22Rv1 (cell line): ENCODE results near the gene HAGH.

ENCODE experiments used
- H3K27ac ChIP-seq: fragments of 450-650 bp; 2 replicates; pipeline ENCODE4 v1.5.1; 2017
- CTCF ChIP-seq: fragments of 450-650 bp; IDR thresholded peaks from 2 replicates; pipeline ENCODE4 v1.5.1; 2017; ENCODE audit warnings: mild to moderate bottlenecking
- ZFX ChIP-seq: fragments of 450-650 bp; IDR thresholded peaks from 2 replicates; pipeline ENCODE4 v1.6.1; 2017; ENCODE audit warnings: antibody characterized with exemption, borderline replicate concordance

HAGH gene

GRCh38 chr16:1773703-1774447, 52.8 kb downstream of the HAGH start:
- peak overlapping the region; percentile 97 for H3K27ac ChIP-seq
- TF ChIP-seq ZFX (no peak), CTCF (peak; percentile 72)

DNA sequence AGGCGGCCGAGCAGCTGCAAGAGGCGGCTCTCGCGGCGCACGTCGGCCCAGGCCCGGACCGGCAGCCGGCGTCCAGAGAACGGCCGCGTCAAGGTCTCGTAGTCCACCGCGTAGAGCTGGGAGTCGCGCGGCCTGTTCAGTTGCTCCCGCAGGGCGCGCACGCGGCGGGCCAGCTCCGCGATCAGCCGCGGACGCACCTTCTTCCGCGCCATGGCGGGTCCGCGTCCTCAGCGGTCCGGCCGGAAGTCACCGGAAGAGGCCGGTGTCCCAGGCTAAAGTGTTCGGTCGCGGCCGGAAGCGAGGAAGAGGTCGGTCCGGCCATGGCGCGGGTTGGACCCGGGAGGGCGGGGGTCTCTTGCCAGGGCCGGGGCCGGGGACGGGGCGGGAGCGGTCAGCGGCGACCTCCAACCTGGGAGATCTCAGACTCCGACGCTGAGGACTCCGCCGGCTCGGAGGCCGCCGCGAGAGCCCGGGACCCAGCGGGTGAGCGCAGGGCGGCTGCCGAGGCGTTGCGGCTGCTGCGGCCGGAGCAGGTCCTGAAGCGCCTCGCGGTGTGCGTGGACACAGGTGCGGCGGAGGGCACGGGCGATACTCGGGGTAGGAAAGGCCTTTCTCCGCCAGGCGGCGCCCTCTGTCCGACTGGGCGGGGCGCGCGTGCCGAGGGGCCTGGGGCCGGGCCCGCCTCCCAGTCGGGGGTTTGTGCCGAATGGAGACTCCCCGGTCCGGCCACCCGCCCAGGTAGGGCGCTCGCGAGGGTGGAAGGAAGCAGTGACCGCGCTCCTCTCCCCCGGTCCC, 53.5 kb downstream of the HAGH start, which contains the start of gene MRPS34:
TSS of gene MRPS34 (minus strand) at position 227 of the 795 bp plus-strand sequence. CDS start at position 212, 15 bp downstream.
- H3K27ac ChIP-seq: peak within 1 kb of the TSS; percentile 97
- TF ChIP-seq ZFX (no peak), CTCF (peak; percentile 94)

GRCh38 chr16:1772362-1772907, 54.2 kb downstream of the HAGH start, which contains the start of gene EME2:
EME2 (plus strand) TSS chr16:1772810; CDS start chr16:1773228, 418 bp downstream.
- no peak for TF ChIP-seq ZFX
- TF ChIP-seq CTCF: no peak
- H3K27ac ChIP-seq: peak within 1 kb of the TSS; percentile 97

DNA sequence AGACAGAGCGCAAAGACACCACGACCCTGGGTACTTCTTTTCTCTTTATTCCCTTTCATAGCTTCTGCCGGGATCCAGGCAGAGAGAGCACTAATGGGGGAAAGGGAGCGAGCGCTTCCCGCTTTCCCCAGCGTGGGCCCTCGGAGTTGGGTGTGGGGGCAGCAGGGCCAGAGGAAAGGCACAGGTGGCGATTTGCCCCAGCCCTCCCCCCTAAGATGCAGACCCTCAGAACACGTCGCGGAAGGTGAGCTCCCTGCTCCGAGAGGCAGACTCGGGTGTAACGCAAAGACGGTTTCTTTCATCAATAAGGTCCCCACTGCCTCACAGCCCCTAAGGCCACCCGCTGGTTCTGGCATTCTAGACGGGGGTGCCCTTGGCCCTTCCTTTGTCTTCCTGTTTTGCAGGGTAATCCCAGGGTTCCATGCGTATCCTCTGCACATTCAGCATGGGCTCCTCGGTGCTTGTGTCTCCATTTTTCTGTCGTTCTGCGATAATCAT, 54.7 kb downstream of the HAGH start:
- TF ChIP-seq CTCF (no peak), ZFX (no peak)

DNA sequence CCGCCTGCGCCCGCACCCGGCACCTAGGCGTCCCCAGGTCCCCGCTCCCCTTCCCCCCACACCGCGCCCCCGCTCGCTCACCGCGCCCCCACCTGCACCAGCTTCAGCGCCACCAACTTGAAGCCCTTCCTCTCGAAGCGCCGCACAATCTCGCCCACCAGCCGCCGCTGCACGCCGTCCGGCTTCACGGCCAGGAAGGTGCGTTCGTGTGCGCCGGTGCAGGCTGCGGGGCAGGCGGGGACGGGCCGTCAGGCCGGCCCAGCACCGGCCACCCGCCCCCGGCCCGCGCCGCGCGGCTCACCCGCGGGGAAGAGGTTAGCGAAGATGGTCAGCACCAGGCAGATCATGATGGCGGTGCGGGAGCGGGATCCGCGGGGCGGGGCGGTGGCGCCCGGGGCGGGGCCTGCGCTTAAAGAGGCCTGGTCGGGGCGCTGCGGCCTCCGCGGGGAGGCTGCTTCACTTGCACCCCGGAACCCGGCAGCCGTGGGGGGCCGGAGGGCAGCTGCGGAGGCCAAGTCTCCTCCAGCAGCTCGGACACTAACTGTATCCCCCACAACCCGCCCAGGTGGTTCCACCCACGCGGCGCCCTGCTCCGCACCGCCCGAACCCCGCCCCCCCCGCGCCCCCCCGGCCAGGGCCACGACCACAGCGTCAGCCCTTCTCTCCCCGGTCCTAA, 55.3 kb downstream of the HAGH start, which contains the start of gene NME3:
TSS of gene NME3 (minus strand) at position 356 of the 676 bp plus-strand sequence. CDS start at position 347, 9 bp downstream.
- no peak for TF ChIP-seq ZFX
- TF ChIP-seq CTCF: no peak
- peak within 1 kb of the TSS; percentile 97 for H3K27ac ChIP-seq

More for the DNA sequence above, 54.7 kb downstream of the HAGH start:
- peak overlapping the region; percentile 97 for H3K27ac ChIP-seq

- TF ChIP-seq CTCF (peak; percentile 9; the same call in 1 of the 2 replicates), ZFX (no peak)
- H3K27ac ChIP-seq: peak overlapping the region; percentile 97
Measured at GRCh38 chr16:1770328-1771187, 56.1 kb downstream of the HAGH start.
